Stimulated activated CD4-positive, alpha-beta T cell treated with anti-CD3 and anti-CD28 coated beads, Interleukin-1b, Interleukin-23, amount 100 ng/mL, for 48 hours (primary cell): Measurements from ENCODE around the gene KCNA2.

ENCODE experiments used
- DNase-seq: peaks from one replicate; pipeline ENCODE4 v3.0.0-alpha.2; 2020

Gene KCNA2

DNA sequence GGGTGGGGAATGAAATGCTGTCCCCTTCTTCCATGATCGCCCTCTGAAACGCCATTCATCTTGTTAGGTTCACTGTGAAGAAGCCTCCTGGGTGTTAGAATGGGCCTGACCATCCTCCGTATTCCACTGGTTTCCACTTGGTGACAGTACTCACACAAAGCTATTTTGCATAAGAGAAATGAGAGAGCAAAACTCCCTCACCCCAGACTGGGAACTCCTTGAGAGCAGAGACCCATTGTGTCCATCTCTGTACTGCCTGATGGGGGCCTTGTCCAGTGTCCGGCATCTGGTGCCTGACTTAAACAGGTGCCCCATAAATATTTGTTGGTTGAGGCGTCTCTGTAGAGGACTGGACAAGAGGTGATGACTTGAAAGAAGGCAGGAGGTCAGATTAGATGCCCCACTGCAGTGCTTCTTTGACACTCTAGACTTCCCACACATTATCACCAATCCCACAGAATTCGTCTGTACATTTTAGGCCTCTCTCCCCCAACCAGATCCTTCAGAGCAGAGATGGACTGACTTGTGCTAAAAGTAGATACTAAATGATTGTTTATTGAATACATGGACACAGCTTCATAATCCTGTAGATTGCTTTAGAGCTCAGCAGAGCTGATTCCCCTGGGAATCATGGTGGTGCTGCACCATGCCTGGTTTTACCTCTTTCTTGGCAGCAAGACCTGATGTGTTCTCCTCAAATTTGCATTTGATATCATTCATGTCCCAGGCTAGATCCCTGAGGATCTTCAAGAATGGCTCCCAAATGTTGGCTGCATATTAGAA, 22.4 kb upstream of the KCNA2 start:
- DNase-seq: no peak

DNA sequence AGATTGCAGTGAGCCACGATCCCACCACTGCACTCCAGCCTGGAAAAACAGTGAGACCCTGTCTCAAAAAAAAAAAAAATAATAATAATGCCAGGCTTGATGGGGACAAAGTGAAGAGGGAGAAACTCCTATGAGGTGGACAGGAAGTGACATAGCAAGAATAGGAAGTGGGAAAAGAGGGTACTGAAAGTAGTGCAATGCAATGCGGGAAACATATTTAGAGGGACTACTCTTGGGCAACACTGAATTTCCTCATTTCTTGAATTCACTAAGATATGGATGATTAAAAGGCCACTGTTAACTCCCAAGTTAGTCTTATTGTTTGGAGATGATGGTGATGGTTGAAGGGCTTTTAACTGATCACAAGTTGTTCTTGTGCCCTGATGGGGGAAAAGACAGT, 21.6 kb upstream of the KCNA2 start:
- no peak for DNase-seq

DNA sequence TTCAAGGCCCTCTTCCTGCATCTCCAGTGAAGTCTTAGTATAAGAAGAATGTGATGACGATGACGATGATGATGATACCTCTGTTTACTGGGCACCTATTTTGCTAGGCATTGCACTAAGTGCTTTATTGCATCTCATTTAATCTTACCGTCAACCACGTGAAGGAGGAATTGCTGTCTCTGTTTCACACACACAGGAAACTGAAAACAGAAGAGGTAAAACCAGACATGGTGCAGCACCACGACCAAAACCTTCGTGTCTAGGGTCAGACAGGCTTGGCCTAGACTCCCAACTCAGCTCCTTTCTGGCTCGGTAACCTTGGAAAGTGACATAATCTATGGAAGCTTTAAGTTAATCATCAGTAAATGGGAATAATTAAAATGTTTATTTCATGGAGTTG, 20.7 kb upstream of the KCNA2 start:
- no peak for DNase-seq

GRCh38 chr1:110620686-110621085, 14.5 kb upstream of the KCNA2 start:
- no peak for DNase-seq

GRCh38 chr1:110620250-110620615, 14.1 kb upstream of the KCNA2 start:
- DNase-seq: no peak

DNA sequence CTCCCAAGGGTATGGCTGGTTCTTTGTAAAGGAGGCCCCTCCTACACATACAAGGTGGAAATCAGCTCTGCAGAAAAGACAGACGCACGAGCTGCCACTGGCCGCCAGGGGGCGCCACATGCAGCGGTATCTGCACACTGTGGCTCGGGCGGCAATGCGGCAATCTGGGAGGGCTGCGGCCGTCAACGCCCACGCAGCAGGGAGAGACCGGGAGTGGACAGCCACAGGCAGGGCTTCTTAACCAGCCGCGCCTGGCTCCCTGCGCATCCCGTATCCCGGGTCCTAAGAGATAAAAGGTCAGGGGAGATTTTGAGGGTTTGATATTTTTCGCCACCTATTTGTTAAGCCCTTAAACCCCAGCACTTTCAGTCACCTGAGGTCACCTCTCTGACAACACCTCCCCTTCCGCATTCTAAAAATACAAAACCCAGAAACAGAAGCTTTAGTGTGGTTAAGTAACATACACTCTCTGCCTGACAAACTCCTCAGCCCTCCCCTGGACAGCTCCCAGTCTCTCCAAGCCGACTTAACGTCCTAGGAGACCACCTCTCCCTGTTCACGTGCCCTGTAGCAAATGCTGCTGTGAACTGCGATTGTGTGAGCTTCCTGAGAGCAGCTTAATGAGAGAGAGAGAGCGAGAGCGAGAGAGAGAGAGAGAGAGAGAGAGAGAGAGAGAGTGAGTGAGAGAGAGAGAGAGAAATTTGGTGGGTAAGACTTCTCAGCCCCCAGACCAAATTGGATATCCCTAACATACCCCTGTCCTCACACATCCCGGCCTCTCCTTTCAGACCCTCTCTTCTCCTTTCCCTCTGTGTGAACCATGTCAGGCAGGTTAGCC, 13.5 kb upstream of the KCNA2 start:
- peak; percentile 87 for DNase-seq

DNA sequence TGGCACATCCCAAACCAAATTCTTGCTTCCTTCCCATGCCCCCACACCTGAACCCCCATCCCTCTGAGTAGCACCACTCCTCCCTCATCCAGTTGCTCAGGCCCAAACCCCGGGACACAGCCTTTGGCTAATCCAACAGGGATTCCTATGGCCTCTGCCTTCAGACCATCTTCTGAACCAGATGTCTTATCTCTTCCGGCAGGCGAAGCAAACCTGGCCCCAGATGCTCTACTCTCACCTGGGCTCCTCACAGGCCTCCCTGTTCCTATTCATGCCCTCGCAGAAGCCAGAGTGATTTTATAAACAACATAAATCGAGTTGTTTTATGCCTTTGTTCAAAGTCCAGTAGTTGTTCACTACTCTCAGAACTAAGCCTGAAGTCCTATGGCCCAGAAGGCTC, 12.5 kb upstream of the KCNA2 start:
- no peak for DNase-seq

DNA sequence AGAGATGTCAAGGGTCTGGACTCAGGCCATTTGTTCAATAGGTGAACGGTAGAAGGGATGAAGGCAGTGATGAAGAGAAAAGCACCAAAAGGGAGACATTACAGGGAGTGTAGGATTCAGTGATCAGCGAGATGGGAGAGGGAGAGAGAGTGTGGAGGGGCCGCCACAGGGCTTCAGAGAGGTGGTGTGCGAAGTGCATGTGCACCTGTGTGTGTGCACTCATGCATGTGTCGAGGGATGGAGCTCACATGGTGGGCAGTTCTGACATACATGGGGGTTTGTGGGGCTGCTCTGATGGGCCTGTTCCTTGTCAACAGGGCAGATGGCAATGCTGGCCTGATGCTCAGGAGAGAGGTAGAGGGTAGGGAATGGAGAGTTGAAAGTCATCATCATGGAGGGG, 11.4 kb upstream of the KCNA2 start:
- DNase-seq: no peak

GRCh38 chr1:110617116-110617515, 11.0 kb upstream of the KCNA2 start:
- no peak for DNase-seq

DNA sequence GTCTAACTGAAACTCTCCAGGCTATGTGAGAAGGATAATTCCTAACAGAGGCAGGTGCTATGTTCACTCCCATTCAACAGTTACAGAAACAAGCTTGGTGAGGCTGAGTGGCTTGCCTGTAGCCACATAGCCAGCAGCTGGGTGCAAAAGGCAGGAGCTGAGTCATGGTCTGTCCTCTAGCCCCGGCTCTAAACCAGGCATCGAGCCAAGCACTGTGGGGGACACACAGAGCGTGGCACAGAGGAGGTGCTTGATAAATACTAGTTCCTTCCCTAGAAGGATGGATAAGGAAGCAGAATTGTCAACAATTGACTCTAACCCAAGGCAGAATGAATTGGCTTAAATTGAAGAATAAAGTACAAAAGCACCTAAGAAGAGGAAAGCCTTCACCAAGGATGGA, 10.4 kb upstream of the KCNA2 start:
- DNase-seq: no peak

- peak; percentile 70 for DNase-seq
These were observed 9.5 kb upstream of the KCNA2 start for GRCh38 chr1:110615548-110616130.

GRCh38 chr1:110612060-110612745, 6.0 kb upstream of the KCNA2 start:
- DNase-seq: no peak

- DNase-seq: no peak
These were observed 4.6 kb upstream of the KCNA2 start for GRCh38 chr1:110610696-110611286.

- peak; percentile 30 for DNase-seq
These were observed 3.9 kb upstream of the KCNA2 start for GRCh38 chr1:110610084-110610483.

GRCh38 chr1:110608247-110608646, 2.1 kb upstream of the KCNA2 start:
- DNase-seq: no peak

DNA sequence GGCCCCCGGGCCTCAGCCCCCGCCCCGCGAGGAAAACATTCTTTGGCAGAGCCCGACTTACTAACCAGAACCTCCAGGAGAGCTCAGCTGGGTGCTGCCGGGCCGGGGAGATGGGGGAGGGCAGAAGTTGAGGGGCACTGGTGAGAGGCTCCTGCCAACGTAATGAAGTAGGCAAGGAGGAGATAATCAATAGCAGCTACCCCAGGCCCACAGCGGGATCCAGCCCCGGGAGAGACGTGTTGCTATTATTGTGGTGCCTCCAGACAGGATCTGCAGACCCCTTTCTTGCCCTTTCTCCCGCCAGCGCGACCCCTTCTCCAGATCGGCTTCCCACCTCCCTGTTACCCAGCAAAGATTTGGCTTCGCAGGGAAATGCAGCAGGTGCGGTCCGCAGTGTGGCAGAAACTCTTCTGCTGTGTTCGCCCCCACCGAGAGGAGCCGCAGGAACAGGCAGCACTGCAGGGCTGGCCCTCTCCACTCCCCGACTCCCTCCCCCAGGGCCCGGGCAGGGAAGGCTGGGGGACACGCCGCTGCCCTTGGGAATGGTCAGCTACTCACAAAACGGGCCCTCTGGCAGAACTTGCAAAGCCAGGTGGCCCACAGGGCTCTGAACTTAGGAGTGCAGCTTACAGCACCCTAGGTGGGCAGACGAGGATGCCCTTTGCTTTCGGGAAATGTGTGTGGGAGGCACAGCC, 1.5 kb upstream of the KCNA2 start:
- no peak for DNase-seq

DNA sequence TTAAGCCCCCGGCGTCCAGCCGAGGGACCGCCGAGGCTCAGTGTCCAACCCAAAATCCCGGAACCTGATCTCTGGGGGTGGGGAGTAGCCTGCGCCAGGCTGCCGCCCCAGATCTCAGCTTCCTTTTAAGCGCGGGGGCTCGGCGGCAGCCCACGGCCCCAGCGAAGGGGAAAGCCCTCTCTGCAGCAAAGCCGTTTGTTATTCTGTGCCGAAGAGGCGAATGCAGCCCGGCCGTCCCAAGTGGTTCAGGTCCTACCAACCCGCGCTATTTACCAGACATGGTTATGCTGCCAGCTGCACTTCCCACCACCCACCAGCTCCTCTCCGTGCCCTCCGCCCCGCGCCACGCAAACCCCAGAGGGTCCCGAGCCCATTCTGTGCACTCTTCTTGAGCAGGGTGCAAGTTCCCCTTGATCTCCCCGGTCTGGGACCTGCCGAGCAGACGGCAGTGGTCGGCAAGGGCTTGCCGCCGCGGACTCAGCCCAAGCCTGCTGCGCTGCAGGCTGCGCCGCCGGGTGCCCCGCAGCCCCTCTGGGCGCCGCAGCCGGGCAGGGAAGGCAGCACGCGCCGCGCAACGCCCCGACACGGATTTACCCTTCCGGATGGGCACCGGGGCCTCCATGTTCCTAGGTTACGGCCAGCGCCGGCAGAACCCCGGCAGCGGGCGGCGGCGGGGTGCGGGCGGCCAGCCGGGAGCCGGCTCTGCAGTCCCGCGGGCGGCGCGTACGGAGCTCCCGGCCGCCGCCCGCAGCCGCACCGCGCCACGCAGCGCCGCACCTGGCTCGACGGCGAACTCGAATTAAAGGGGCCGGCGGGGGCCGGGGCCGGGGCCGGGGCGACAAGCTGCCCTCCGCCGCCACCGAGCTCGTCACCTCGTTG, 738 bp upstream of the KCNA2 start:
- no peak for DNase-seq

- no peak for DNase-seq
These were observed 712 bp downstream of the KCNA2 start for GRCh38 chr1:110605446-110605845.

DNA sequence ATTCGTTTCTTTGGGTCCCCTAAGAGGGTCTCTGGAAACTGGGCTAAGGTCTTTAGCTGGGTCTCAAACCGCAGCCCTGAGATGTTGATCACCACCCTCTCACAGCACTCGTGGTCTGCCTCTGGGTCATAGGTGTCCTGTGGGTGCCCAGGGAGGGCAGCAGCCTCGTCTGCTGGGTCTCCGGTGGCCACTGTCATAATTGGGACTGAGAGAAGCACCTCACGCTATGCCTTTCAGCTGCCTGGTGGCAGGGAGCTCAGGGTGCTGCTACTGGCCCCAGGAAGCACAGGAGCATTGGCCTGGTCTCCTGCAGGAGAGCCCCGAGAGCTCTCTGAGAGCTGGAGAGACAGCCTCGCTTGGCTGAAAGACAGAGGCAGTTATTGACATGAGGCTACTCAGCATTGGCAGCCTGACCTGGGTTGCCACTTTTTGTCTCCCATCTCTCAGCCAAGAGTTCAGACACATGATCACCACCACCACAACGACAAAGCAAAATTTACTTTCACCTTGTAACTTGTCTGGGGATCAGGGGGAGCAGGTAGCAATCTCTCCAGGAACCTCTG, 1.5 kb downstream of the KCNA2 start:
- DNase-seq: no peak

DNA sequence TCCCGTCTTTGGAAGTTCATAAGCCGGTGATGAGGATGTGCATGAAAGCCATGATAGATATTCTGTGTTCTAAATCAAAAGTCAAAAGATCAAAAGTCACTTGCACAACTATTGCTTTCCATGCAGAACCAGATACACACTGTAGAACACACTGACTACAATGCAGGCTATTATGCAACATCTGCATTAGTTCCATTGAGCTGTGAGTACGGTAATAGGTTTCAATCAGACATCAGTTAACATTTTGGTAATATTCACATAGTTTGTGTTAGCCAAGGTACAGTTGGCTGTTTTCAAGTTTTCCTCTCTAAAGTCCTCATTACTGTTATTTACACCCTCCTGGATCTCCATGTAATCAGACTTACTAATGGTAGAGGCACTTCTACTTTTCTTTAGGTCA, 3.1 kb downstream of the KCNA2 start:
- DNase-seq: no peak

- no peak for DNase-seq
These were observed 3.7 kb downstream of the KCNA2 start for GRCh38 chr1:110602466-110602865.
